CD1c-positive myeloid dendritic cell (primary cell): Measurements from ENCODE around the gene PPARGC1A.

Experiments used
- DNase-seq: peaks from one replicate; pipeline ENCODE4 v3.0.0-alpha.2; 2016; ENCODE audit errors: extremely low spot score

Gene PPARGC1A

GRCh38 chr4:23911675-23912455 lies 22.0 kb upstream of the PPARGC1A start:
- DNase-seq: no peak

GRCh38 chr4:23909671-23910070 lies 19.8 kb upstream of the PPARGC1A start:
- no peak for DNase-seq

DNA sequence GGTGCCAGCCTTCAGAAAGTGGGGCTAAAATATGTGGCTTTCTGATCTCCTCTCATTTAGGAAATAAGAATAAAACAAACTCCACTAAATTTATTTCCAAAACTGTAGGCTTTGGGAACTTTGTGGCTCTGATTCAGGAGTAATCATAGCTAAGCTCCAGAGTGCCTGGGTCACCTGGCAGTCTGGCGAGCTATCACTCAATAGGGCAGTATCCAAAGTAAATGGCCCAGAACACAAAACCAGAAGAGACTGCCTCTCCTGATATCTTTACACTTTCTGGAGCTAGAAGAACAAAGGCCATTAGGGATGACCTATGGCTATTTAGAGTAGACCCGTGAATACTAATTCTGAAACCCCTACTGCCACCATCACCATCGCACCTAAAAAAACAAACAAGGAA lies 17.0 kb upstream of the PPARGC1A start:
- no peak for DNase-seq

GRCh38 chr4:23904639-23905071 lies 14.8 kb upstream of the PPARGC1A start:
- no peak for DNase-seq

- DNase-seq: no peak
Observed at GRCh38 chr4:23903859-23904438, 14.1 kb upstream of the PPARGC1A start.

- DNase-seq: no peak
Observed at GRCh38 chr4:23902222-23902804, 12.5 kb upstream of the PPARGC1A start.

- DNase-seq: no peak
Observed at GRCh38 chr4:23900636-23901035, 10.8 kb upstream of the PPARGC1A start.

DNA sequence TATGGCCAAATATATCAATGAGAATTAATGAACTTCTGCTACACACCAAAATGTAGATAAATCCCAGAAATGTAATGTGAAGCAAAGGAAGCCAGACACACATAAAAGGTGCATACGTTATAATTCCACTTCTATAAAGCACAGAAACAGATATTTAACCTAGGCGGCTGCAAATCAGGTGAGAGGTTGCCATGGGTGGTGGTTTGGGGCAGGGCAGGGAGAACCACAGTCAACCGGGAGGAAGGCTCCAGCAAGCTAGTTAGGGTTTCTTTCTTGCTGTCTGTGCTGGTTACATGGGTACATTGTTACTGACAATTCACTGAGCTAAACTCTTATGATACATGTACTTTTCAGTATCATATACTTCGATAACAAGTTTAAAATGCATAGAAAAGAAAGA lies 9.7 kb upstream of the PPARGC1A start:
- DNase-seq: no peak

DNA sequence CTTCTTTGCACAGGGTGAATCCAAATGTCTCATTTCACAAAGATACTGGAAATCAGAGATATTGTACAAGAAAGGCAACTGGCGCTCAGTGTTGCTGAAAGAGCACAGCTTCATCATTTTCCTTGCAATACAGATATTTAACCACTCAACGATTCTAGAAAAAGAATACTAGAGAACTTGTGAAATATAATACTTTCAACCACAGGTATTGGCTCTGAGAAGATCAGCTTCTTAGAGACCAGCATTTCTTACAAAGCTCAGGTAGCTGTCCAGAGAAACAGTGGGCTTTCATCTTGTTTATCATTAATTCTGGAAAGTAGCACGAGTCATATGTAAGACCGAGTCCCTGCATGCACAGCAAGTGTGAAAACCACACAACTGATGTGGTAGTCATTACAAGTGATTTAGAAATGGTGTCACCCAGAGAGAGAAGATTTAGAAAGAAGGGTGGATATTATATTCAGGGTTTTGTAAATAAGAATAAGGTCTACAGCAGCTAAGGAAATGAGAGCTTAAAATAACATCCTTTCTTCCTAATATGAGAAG lies 7.8 kb upstream of the PPARGC1A start:
- DNase-seq: no peak

- DNase-seq: no peak
Observed at GRCh38 chr4:23894021-23894420, 4.2 kb upstream of the PPARGC1A start.

GRCh38 chr4:23891064-23891421 lies 1.2 kb upstream of the PPARGC1A start:
- DNase-seq: no peak

DNA sequence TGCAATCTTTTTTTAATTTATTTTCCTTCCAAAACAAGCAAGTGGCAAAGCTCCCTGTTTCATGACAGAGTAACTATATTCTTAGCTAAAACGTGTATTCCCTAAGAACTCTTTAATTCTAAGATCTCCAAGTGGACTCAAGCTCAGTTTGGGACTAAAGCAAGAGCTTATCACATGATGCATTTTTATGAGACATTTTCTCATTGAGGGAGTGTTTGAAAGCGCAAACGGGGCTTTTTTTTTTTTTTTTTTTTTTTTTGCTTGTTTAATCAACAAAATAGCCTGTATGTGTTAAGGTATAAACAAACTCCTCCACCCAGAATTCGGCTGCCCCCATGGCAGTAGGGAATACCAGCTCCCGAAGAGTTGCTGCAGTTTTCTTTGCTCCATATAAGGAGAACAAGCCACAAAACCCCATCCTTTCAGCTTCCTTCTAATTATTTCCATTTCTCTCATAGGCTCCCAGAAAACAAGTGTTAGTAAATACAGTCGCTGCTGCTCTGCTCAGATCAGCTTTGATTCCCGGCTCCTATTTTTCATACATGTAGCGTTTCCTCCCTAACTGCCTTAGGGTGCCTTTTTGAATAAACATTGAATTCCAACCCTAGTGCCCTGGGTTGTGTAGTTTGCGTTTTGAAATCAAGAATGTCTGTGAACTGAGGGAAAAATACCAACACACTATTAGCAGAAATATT lies 669 bp upstream of the PPARGC1A start:
- DNase-seq: no peak

DNA sequence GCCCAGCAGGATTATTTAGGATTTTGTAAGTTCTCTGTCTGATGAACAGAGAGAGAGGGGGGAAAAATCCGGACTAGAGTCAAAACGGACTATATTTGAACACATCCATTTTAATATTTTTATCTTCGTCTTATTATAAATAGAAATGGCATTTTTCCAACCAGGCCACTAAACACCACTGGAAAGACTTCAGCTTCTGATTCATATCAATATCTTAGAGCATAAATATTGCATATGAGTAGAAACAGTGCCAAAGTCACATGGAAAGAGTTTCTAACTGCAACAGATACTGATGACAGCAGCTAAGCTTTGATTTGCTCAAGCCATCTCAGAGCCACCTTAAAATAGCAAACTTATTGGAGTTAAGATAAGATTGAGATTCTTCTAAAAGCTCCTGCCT lies 456 bp downstream of the PPARGC1A start:
- DNase-seq: no peak

- DNase-seq: no peak
Observed at GRCh38 chr4:23888421-23889319, 1.2 kb downstream of the PPARGC1A start.

GRCh38 chr4:23887989-23888388 lies 1.9 kb downstream of the PPARGC1A start:
- DNase-seq: no peak

GRCh38 chr4:23887173-23887572 lies 2.7 kb downstream of the PPARGC1A start:
- no peak for DNase-seq

- DNase-seq: no peak
Observed at GRCh38 chr4:23885943-23886590, 3.8 kb downstream of the PPARGC1A start.

GRCh38 chr4:23884741-23885140 lies 5.1 kb downstream of the PPARGC1A start:
- DNase-seq: no peak

- no peak for DNase-seq
Observed at GRCh38 chr4:23884261-23884660, 5.6 kb downstream of the PPARGC1A start.

- no peak for DNase-seq
Observed at GRCh38 chr4:23882976-23883531, 6.8 kb downstream of the PPARGC1A start.
